MCF 10A (cell line): Measurements from ENCODE around the gene POLR2F. TPM values are rescaled to one million over a fixed set of nuclear protein-coding genes. Genes with fewer than 3 reads are reported as not detected.

Experiments used
- BruUV-seq: library from RNA; stranded (reverse); fragments of 400-500 nt; replicated peaks from 2 replicates; lab custom pipeline; 2021; lab: Mats Ljungman, UMichigan
- CTCF ChIA-PET: fragments of 300-600 bp; sonication (Branson Sonifier 250); formaldehyde crosslinking; extraction: SDS; loops from one replicate; lab custom pipeline; 2021; ENCODE audit warnings: antibody characterized with exemption, inconsistent platforms; lab: Yijun Ruan, JAX
- POLR2A ChIA-PET: fragments of 300-600, 350-650 bp; sonication (Branson Sonifier 250); formaldehyde crosslinking; extraction: SDS; loops from one replicate; lab custom pipeline; 2020; ENCODE audit warnings: antibody characterized with exemption, inconsistent platforms; lab: Yijun Ruan, JAX
- DNase-seq: peaks from one replicate; pipeline ENCODE4 v3.0.0-alpha.2; 2018; ENCODE audit not compliant: unreplicated experiment
- H3K27ac Mint-ChIP-seq: one replicate; pipeline ENCODE4 v1.8.0; 2022; ENCODE audit warnings: mild to moderate bottlenecking, low read depth, mixed read lengths; ENCODE audit not compliant: unreplicated experiment
- H3K27me3 Mint-ChIP-seq: one replicate; pipeline ENCODE4 v1.8.0; 2022; ENCODE audit warnings: mixed read lengths; ENCODE audit not compliant: insufficient read depth, unreplicated experiment
- H3K36me3 Mint-ChIP-seq: one replicate; pipeline ENCODE4 v1.8.0; 2022; ENCODE audit warnings: mild to moderate bottlenecking, moderate library complexity, mixed read lengths; ENCODE audit not compliant: insufficient read depth, unreplicated experiment
- H3K4me1 Mint-ChIP-seq: one replicate; pipeline ENCODE4 v1.8.0; 2022; ENCODE audit warnings: mixed read lengths; ENCODE audit not compliant: insufficient read depth, unreplicated experiment
- H3K4me3 Mint-ChIP-seq: one replicate; pipeline ENCODE4 v1.8.0; 2022; ENCODE audit warnings: mild to moderate bottlenecking, moderate library complexity, mixed read lengths; ENCODE audit not compliant: unreplicated experiment
- H3K9me3 Mint-ChIP-seq: one replicate; pipeline ENCODE4 v1.8.0; 2022; ENCODE audit warnings: mixed read lengths; ENCODE audit not compliant: unreplicated experiment
- CTCF ChIP-seq: fragments of 200-600 bp; IDR thresholded peaks from one replicate; pipeline ENCODE4 v1.8.0; 2022; ENCODE audit warnings: antibody characterized with exemption, mild to moderate bottlenecking; ENCODE audit not compliant: unreplicated experiment
- intact Hi-C: fragments of 100-400 bp; cut with micrococcal nuclease; formaldehyde crosslinking; loops from 2 replicates; pipeline ENCODE4 v1.14.1; 2022
- total RNA-seq: library from RNA; stranded (reverse); gene quantifications from 2 replicates; pipeline ENCODE4 v1.2.3, GENCODE V29; 2022

POLR2F gene
- total RNA-seq, 1 experiment from 2014 or later = 87.5 TPM

DNA sequence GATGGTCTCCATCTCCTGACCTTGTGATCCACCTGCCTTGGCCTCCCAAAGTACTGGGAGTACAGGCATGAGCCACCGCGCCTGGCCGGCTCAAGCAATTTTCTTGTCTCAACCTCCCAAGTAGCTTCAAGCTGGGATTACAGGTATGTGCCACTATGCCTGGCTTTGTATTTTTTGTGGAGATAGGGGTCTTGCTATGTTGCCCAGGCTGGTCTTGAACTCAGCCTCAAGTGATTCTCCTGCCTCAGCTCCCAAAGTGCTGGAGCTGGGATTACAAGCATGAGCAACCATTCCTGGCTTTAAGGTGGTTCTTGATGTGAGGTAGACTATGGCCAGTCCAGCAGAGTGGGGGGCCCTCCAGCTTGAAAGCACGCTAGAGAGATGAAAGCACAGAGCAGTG lies 7.6 kb downstream of the POLR2F start:
- Mint-ChIP-seq H3K4me1 (peaks cover 10% of the 10 kb centered on the region), H3K36me3 (peaks cover 83% of the 10 kb centered on the region), H3K9me3 (no peaks in the 10 kb centered on the region), H3K27ac (no peak overlapping the region), H3K4me3 (no peak overlapping the region), H3K27me3 (no peaks in the 10 kb centered on the region)
- POLR2A ChIA-PET = no interaction called here
- TF ChIP-seq CTCF = no peak
- no peak for DNase-seq
- no TSS peak for BruUV-seq
- CTCF ChIA-PET = interaction anchor here (0.6 kb wide), 3 partner anchors 72 to 318 kb away, joined by 3 to 4 read pairs (median 4); no protein-coding TSS in a partner anchor
- intact Hi-C loops = no loop called here

DNA sequence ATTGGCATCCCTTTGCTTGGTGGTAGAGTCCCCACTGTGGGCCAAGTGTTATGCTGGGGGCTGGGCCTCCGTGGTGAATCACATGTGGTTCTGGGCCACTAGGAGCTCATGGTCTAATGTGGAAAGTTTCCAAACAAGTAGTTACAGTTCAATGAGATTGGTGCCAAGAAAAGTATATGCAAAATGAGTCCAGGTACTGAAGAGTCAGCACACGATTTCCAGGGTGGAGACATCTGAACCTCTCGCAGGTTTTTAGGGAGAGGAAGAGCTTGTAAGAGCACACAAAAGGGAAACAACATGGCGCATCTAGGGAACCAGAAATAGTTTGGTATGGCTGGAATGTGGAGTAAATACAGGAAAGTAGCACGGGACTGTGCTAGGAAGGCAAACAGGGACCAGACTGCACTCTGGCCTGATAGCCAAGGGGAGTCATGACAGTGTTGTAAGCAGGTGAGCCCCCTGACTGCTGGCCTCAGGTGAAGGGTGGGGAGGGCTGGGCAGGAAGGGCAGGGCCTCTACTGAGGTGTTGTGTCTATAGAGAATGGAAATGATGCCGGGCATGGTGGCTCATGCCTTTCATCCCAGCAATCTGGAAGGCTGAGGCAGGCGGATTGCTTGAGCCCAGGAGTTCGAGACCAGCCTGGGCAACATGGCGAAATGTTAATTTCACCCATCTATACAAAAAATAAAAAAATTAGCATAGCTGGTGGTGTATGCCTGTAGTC lies 12.6 kb downstream of the POLR2F start:
- intact Hi-C loops = loop anchor here (1.0 kb wide), 4 partner anchors 60 to 359 kb away; partner anchors contain the start of gene MICALL1
- peaks cover 6% of the 10 kb centered on the region for H3K4me1 Mint-ChIP-seq
- POLR2A ChIA-PET = interaction anchor here (0.6 to 3.0 kb wide), 8 partner anchors 12 to 159 kb away, joined by 3 to 16 read pairs (median 4); partner anchors contain the start of genes C22orf23, GCAT, MICALL1 and POLR2F
- CTCF ChIA-PET = interaction anchor here (0.6 to 2.3 kb wide), 21 partner anchors 9 to 516 kb away, joined by 3 to 20 read pairs (median 4); partner anchors contain the start of genes GALR3, MICALL1 and SOX10
- TF ChIP-seq CTCF = no peak
- H3K27ac Mint-ChIP-seq = peak overlapping the region; percentile 31
- H3K9me3 Mint-ChIP-seq = no peaks in the 10 kb centered on the region
- no TSS peak for BruUV-seq
- peaks cover 63% of the 10 kb centered on the region for H3K36me3 Mint-ChIP-seq
- H3K4me3 Mint-ChIP-seq = no peak overlapping the region
- DNase-seq = peak; percentile 37
- H3K27me3 Mint-ChIP-seq = no peaks in the 10 kb centered on the region

DNA sequence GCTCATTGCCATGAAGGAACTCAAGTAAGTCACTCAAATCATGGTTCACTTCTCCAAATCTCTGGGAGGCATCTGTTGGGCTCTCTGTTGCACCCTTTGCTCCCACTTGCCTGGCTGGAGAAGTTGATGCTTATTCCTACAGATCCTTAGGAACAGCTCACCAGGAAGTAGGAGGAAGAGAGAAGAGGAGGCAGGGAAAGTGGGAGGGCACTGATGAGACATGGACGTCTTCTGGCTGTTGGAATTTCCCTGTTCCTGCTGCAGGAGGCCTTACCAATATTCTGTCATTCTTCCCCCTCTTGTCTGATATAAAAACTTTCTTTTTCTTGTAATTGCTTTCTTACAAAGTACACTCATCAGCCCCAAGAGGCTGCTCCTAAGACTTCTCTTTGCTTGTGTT lies 13.6 kb downstream of the POLR2F start:
- H3K27ac Mint-ChIP-seq = no peak overlapping the region
- H3K4me1 Mint-ChIP-seq = peaks cover 6% of the 10 kb centered on the region
- no peak overlapping the region for H3K4me3 Mint-ChIP-seq
- H3K36me3 Mint-ChIP-seq = peaks cover 53% of the 10 kb centered on the region
- ChIA-PET CTCF (interaction anchor here (0.5 to 2.0 kb wide), 5 partner anchors 13 to 150 kb away, joined by 3 to 5 read pairs (median 4); no protein-coding TSS in a partner anchor), POLR2A (no interaction called here)
- H3K27me3 Mint-ChIP-seq = no peaks in the 10 kb centered on the region
- no peak for DNase-seq
- no TSS peak for BruUV-seq
- TF ChIP-seq CTCF = no peak
- intact Hi-C loops = no loop called here
- no peaks in the 10 kb centered on the region for H3K9me3 Mint-ChIP-seq

DNA sequence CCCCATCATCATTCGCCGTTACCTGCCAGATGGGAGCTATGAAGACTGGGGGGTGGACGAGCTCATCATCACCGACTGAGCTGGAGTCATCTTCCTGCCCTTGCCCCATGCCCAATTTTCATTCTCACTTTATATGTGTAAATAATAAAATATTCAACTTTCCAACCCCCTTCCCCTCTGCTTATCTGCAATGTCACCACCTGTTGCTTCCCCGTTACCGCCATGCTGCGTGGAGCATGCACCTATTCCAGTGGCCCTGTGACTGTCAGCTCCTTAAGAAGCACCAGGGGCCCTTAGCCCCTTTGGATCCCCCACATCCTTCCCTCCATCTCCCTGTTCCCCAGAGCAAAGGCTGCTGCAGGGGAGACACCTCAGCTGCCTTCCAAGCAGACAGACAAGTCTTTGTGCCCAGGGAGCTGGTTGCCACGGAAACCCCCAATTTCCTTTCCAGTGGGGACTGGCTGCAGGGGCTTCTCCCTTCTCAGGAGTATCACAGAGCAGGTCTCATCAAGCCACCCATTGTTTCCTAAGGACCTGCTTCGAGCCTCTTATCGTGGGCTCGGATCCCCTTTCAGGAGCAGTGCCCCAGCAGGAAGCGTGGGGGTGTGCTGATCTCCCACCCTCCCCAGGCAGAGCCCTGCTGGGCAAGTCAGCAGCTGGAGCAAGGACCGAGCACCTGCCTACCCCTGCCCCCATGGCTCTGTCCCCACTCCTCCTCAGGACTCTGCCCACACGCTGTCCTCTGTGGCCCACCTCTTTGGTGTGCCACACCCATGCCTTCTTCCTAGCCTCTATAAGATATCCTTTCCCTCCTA lies 14.3 kb downstream of the POLR2F start:
- Mint-ChIP-seq H3K27ac (no peak overlapping the region), H3K4me3 (no peak overlapping the region), H3K27me3 (no peaks in the 10 kb centered on the region), H3K9me3 (no peaks in the 10 kb centered on the region), H3K36me3 (peaks cover 46% of the 10 kb centered on the region), H3K4me1 (peaks cover 6% of the 10 kb centered on the region)
- DNase-seq = no peak
- TF ChIP-seq CTCF = no peak
- intact Hi-C loops = no loop called here
- BruUV-seq = no TSS peak
- ChIA-PET CTCF (interaction anchor here (0.5 to 2.0 kb wide), 5 partner anchors 13 to 151 kb away, joined by 3 to 5 read pairs (median 4); no protein-coding TSS in a partner anchor), POLR2A (no interaction called here)
